Dendritic cell treated with granulocyte-macrophage colony-stimulating factor and Interleukin-4, amounts not matched to agents 40 ng/mL and 50 ng/mL, for 4 days (primary cell): ENCODE data around the gene NDEL1.

Experiments
- H3K27ac Mint-ChIP-seq: one replicate; pipeline ENCODE4 v1.8.0; 2022; ENCODE audit warnings: mild to moderate bottlenecking, mixed read lengths
- H3K27me3 Mint-ChIP-seq: one replicate; pipeline ENCODE4 v1.8.0; 2022; ENCODE audit warnings: mild to moderate bottlenecking, mixed read lengths
- H3K36me3 Mint-ChIP-seq: one replicate; pipeline ENCODE4 v1.8.0; 2022; ENCODE audit warnings: low read depth, mixed read lengths
- H3K4me1 Mint-ChIP-seq: one replicate; pipeline ENCODE4 v1.8.0; 2022; ENCODE audit warnings: low read depth, mixed read lengths
- H3K4me3 Mint-ChIP-seq: one replicate; pipeline ENCODE4 v1.8.0; 2022; ENCODE audit warnings: mild to moderate bottlenecking, moderate library complexity, mixed read lengths
- H3K9me3 Mint-ChIP-seq: one replicate; pipeline ENCODE4 v1.8.0; 2022; ENCODE audit warnings: mixed read lengths
- intact Hi-C: fragments of 100-400 bp; cut with micrococcal nuclease; formaldehyde crosslinking; loops from one replicate; pipeline ENCODE4 v1.15.0; 2022

NDEL1 gene

GRCh38 chr17:8468980-8469379 lies 33.3 kb downstream of the NDEL1 start:
- Mint-ChIP-seq H3K27ac (no peak overlapping the region), H3K9me3 (no peaks in the 10 kb centered on the region), H3K36me3 (peaks cover 97% of the 10 kb centered on the region), H3K4me1 (no peaks in the 10 kb centered on the region), H3K4me3 (no peak overlapping the region), H3K27me3 (no peaks in the 10 kb centered on the region)
- intact Hi-C loops, result no loop called here

DNA sequence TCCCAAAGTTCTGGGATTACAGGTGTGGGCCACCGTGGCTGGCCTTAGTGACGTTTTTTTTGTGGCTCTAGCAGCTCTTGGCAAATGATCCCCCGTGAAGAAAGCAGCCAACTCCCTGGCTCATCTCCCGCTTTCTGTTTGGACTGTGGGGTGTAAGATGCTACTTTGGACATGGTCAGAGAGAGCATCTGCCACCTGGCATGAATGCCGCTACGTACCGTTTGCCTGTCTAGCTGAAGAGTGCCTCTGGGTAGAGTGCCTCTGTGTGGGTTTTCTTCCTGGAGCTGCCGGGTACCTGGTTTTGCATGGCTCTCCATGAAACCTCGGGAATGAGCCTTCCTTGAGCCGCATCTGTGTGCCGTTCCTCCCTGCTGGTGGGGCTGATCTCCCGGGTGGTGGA lies 34.3 kb downstream of the NDEL1 start:
- no peak overlapping the region for H3K4me3 Mint-ChIP-seq
- H3K27me3 Mint-ChIP-seq, result no peaks in the 10 kb centered on the region
- intact Hi-C loops, result no loop called here
- peaks cover 97% of the 10 kb centered on the region for H3K36me3 Mint-ChIP-seq
- no peaks in the 10 kb centered on the region for H3K4me1 Mint-ChIP-seq
- no peak overlapping the region for H3K27ac Mint-ChIP-seq
- H3K9me3 Mint-ChIP-seq, result no peaks in the 10 kb centered on the region

GRCh38 chr17:8470447-8471047 lies 34.9 kb downstream of the NDEL1 start:
- peaks cover 97% of the 10 kb centered on the region for H3K36me3 Mint-ChIP-seq
- no peaks in the 10 kb centered on the region for H3K9me3 Mint-ChIP-seq
- no peaks in the 10 kb centered on the region for H3K4me1 Mint-ChIP-seq
- intact Hi-C loops, result no loop called here
- no peak overlapping the region for H3K4me3 Mint-ChIP-seq
- H3K27ac Mint-ChIP-seq, result no peak overlapping the region
- no peaks in the 10 kb centered on the region for H3K27me3 Mint-ChIP-seq

DNA sequence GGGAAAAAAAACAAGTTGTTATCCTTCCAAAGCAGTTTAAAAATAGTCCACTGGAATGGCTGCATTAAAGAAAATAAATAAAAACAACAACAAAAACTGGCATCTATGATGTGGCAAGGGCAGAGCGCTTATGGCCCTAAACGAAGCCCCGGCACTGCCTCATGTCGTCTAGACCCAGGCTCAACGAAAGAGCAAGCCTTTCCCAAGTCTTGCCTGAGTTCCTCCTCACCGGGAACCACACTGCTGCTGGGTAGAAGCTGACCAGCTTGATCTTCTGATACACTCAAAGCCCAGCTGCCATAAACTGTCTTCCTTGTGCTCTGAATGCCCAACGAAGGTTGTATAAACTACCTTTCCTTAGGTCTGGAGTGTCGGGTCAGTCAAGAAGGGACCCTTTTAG lies 37.0 kb downstream of the NDEL1 start:
- no peak overlapping the region for H3K27ac Mint-ChIP-seq
- no peaks in the 10 kb centered on the region for H3K9me3 Mint-ChIP-seq
- H3K4me1 Mint-ChIP-seq, result no peaks in the 10 kb centered on the region
- no peaks in the 10 kb centered on the region for H3K27me3 Mint-ChIP-seq
- no peak overlapping the region for H3K4me3 Mint-ChIP-seq
- intact Hi-C loops, result no loop called here
- H3K36me3 Mint-ChIP-seq, result peaks cover 99% of the 10 kb centered on the region

- intact Hi-C loops, result no loop called here
- no peak overlapping the region for H3K4me3 Mint-ChIP-seq
- no peaks in the 10 kb centered on the region for H3K27me3 Mint-ChIP-seq
- H3K4me1 Mint-ChIP-seq, result no peaks in the 10 kb centered on the region
- H3K9me3 Mint-ChIP-seq, result no peaks in the 10 kb centered on the region
- H3K36me3 Mint-ChIP-seq, result peaks cover 99% of the 10 kb centered on the region
- H3K27ac Mint-ChIP-seq, result no peak overlapping the region
These were observed 37.9 kb downstream of the NDEL1 start for GRCh38 chr17:8473451-8474192.

DNA sequence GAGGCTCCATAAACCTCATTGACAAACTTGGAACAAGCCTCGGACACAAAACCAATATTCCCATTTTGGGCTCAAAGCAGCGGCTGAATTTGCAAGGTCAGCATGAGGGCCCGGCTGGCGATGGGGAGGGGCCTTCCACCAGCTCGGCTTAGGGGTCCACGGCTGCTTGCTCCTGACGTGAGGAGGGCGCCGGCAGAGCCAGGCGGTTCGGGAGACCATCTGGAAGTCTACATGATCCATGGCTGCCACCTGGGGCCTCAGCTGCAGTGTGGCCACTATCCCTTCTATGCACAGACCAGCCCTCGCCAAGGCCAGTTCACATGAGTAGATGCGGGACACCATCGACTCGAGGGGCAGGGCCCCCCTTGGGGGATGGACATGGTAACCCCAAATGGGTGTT lies 39.1 kb downstream of the NDEL1 start:
- Mint-ChIP-seq H3K27ac (no peak overlapping the region), H3K36me3 (peaks cover 100% of the 10 kb centered on the region), H3K9me3 (no peaks in the 10 kb centered on the region), H3K4me3 (no peak overlapping the region), H3K27me3 (no peaks in the 10 kb centered on the region), H3K4me1 (no peaks in the 10 kb centered on the region)
- intact Hi-C loops, result no loop called here

GRCh38 chr17:8475227-8475626 lies 39.5 kb downstream of the NDEL1 start:
- intact Hi-C loops, result no loop called here
- no peaks in the 10 kb centered on the region for H3K4me1 Mint-ChIP-seq
- no peak overlapping the region for H3K27ac Mint-ChIP-seq
- no peaks in the 10 kb centered on the region for H3K9me3 Mint-ChIP-seq
- H3K27me3 Mint-ChIP-seq, result no peaks in the 10 kb centered on the region
- H3K4me3 Mint-ChIP-seq, result no peak overlapping the region
- peaks cover 100% of the 10 kb centered on the region for H3K36me3 Mint-ChIP-seq

- H3K27ac Mint-ChIP-seq, result no peak overlapping the region
- H3K27me3 Mint-ChIP-seq, result no peaks in the 10 kb centered on the region
- peaks cover 100% of the 10 kb centered on the region for H3K36me3 Mint-ChIP-seq
- H3K9me3 Mint-ChIP-seq, result no peaks in the 10 kb centered on the region
- intact Hi-C loops, result no loop called here
- H3K4me3 Mint-ChIP-seq, result no peak overlapping the region
- H3K4me1 Mint-ChIP-seq, result no peaks in the 10 kb centered on the region
These were observed 40.1 kb downstream of the NDEL1 start for GRCh38 chr17:8475781-8476180.

DNA sequence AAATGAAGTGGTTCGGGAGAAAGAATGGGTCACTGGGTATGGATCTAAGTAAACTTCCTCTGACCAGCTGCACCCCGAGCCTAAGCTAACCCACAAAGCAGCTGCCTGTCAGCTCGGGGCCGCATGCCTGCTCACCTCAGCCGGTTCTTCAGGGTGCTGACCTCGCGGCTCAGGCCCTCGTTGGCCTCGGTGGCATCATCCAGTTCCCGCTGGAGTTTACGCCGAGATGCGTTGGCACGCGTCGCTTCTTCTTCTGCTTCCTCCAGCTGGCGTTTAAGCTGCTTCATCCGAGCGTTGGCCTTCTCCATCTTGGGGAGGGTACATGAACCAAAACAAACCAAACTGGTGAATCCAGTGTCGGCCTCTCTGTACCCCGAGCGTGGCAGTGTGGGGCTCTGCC lies 41.1 kb downstream of the NDEL1 start:
- H3K27me3 Mint-ChIP-seq, result no peaks in the 10 kb centered on the region
- H3K4me3 Mint-ChIP-seq, result no peak overlapping the region
- H3K27ac Mint-ChIP-seq, result no peak overlapping the region
- H3K36me3 Mint-ChIP-seq, result peaks cover 100% of the 10 kb centered on the region
- no peaks in the 10 kb centered on the region for H3K4me1 Mint-ChIP-seq
- no peaks in the 10 kb centered on the region for H3K9me3 Mint-ChIP-seq
- intact Hi-C loops, result no loop called here

DNA sequence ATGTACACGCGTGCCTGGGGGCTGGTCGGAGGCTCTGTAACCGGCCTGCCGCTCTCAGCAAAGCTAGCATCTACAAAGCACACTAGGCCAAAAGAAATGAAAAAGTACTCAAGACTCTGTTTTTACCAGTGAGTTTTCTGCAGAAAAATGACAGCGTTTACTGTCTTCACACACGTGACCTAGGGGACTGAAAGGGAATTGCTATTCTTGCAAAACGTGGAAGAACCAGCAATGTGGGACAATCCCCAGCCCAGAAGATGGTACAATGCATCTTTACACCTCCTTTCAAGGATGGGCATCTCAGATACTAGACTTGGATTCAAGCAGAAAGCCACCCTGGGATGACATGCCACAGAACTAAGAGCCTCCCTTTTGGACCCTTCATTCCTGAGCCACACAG lies 41.5 kb downstream of the NDEL1 start:
- no peaks in the 10 kb centered on the region for H3K4me1 Mint-ChIP-seq
- H3K27ac Mint-ChIP-seq, result no peak overlapping the region
- intact Hi-C loops, result no loop called here
- peaks cover 4% of the 10 kb centered on the region for H3K9me3 Mint-ChIP-seq
- H3K4me3 Mint-ChIP-seq, result no peak overlapping the region
- H3K36me3 Mint-ChIP-seq, result peaks cover 100% of the 10 kb centered on the region
- H3K27me3 Mint-ChIP-seq, result no peaks in the 10 kb centered on the region

DNA sequence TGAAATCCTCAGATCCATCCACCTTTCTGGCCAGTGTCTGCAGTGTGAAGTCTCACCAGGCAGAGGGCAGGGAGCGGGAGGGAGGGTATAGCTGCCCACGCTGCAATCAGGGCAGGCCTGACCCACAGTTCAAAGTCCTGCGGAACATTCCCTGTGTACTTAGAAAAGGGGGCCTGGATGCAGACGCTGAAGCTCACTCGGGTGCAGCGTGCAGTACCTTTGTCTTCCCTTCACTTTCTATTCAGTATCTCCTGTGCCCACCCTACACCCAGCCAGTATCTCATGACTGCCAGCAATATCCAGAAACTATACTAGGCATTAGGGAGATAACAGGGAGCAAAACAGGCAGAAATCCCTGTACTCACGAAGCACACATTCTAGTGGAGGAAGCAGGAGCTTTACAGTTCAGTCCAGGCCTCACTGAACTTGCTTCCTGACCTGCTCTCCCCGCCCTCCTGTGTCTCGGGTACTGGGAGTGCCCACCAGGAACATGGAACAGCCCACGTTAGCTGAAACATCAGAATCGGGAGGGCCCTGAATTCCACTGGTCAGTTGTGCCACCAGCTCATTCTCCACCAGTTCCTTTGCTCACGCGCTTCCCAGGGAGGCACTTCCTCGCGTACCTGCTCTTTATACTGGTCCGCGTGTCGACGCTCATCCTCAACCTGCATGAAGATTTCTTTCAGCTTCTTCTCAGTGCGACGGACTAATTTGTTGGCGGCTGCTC lies 42.2 kb downstream of the NDEL1 start:
- peaks cover 100% of the 10 kb centered on the region for H3K36me3 Mint-ChIP-seq
- H3K27me3 Mint-ChIP-seq, result no peaks in the 10 kb centered on the region
- H3K4me1 Mint-ChIP-seq, result no peaks in the 10 kb centered on the region
- H3K9me3 Mint-ChIP-seq, result peaks cover 11% of the 10 kb centered on the region
- no peak overlapping the region for H3K27ac Mint-ChIP-seq
- intact Hi-C loops, result no loop called here
- no peak overlapping the region for H3K4me3 Mint-ChIP-seq

GRCh38 chr17:8479431-8479947 lies 43.8 kb downstream of the NDEL1 start:
- H3K4me1 Mint-ChIP-seq, result no peaks in the 10 kb centered on the region
- intact Hi-C loops, result no loop called here
- no peak overlapping the region for H3K27ac Mint-ChIP-seq
- H3K9me3 Mint-ChIP-seq, result peaks cover 22% of the 10 kb centered on the region
- H3K27me3 Mint-ChIP-seq, result no peaks in the 10 kb centered on the region
- no peak overlapping the region for H3K4me3 Mint-ChIP-seq
- H3K36me3 Mint-ChIP-seq, result peaks cover 89% of the 10 kb centered on the region

DNA sequence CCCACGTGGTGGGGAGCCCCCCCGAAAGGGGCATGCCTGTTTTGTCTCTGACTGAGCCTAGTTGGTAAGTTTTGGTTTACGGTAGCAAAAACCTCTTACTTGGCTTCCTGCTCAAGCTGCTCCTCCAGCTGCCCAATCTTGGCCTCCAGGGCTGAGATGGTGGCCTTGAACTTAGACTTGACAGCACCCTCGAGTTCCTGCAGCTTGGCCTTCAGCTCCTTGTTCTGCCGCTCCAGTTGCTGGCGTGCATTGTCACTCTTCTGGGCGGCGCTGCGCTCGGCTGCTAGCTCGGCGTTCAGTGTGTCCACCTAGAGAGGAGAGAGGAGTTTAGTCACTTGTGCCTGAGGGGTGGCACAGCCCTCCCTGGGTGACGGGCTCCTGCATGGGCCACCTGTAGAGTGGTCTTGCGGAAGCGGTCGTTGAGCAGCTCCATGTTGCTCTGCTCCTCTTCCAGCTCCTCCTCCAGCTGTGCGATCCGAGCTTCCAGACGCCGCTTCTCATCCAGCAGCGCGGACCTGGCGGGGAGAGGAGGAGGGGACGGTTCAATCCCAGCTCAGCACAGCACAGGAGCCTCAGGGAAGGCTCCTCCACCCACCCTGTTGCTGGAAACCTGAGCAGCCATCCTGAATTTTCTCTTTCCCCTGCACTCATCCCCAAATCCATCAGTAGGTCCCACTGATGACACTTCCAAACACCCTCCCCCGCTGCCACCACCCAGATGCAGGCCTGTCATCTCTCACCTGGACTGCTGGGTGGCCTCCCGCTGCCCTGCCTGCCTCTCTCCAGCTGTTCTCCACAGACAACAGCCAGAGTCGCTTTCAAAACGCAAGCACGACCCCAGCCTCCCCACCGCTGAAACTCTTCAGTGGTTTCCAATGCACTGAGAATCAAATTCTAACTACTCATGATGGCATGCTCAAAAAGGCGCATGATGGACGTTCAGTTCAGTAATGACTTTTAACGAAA lies 44.6 kb downstream of the NDEL1 start:
- H3K4me3 Mint-ChIP-seq, result no peak overlapping the region
- peaks cover 81% of the 10 kb centered on the region for H3K36me3 Mint-ChIP-seq
- H3K27ac Mint-ChIP-seq, result no peak overlapping the region
- intact Hi-C loops, result no loop called here
- no peaks in the 10 kb centered on the region for H3K4me1 Mint-ChIP-seq
- peaks cover 22% of the 10 kb centered on the region for H3K9me3 Mint-ChIP-seq
- H3K27me3 Mint-ChIP-seq, result no peaks in the 10 kb centered on the region
